GM10847 (cell line): ENCODE results near the gene C9.

ENCODE experiments used
- POLR2A ChIP-seq: IDR thresholded peaks from 2 replicates; pipeline ENCODE4 v1.6.1; 2011; ENCODE audit not compliant: insufficient read length; ENCODE audit errors: extremely low read depth

C9 gene

DNA sequence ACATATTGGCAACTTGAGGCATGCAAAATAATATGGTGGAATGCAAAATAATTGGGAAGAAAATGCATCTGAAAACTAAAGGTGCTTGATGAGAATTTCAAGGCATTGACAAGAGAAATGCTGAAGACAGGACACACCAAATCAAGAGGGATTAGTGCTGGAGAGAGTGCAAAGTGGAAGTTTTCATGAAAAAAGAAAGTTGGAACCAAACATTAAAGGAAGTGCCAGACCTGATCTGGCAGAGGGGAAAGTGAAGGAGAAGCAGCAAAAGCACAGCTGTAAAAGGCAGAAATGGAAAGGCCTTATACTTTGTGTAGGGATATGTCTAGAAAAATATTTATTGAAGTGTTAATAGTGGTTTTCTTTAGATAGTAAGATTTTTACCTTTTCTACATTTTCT, 109.6 kb downstream of the C9 start:
- no peak for TF ChIP-seq POLR2A

DNA sequence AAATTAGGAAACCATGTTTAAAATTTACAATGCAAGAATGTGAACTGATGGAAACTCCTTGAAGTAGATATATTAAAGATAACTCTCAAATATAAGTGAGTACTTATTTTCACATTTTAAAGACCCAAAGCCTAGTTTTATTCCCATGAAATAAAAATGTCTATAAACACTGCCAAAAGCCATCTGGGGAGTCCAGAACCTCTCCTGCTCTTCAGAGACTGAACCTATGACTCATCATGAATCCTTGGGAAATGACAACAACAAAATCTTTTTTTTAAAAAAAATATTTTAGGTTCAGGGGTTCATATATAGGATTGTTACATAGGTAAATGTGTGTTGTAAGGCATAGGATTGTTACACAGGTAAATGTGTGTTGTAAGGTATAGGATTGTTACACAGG, 111.1 kb downstream of the C9 start:
- TF ChIP-seq POLR2A, result no peak

DNA sequence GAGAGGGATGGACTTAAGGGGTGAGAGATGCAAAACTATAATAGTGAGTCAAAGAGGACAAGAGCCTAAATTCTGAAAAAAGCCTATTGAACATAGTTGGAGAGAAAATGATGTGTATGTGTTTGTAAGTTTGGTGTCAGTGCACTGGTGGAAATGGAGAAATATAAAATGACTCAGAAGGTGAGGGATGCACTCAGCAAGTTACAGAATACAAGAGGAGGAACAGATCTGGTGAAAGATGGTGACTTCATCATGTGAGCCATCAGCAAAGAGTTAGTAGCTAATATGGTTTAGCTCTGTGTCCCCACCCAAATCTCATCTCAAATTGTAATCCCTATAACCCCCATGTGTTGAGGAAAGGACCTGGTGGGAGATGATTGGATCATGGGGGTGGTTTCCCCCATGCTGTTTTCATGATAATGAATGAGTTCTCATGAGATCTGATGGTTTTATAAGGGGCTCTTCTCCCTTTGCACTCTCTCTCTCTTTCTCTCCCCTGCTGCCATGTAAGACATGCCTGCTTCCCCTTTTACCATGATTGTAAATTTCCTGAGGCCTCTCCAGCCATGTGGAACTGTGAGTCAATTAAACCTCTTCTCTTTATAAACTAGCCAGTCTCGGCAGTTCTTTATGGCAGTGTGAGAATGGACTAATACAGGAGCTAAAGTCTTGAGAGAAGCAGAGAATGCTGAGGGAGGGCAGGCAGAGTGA, 114.6 kb downstream of the C9 start:
- TF ChIP-seq POLR2A, result no peak

DNA sequence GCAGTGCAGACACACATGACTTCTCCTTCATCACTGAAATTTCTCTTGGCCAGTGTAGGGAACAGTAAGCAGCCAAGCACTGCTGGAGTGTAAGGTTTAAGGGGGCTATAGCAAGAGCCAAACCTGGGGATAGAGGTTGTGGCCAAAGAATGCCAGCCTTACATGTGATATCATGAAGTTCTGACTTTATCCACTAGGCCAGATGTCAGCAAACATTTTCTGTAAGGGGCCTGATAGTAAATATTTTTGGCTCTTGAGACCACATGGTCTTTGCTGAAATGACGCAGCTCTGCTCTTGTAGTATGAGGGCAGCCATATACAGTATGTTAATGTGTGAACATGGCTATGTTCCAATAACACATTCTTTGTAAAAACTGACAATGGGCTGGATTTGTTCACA, 115.2 kb downstream of the C9 start:
- no peak for TF ChIP-seq POLR2A

DNA sequence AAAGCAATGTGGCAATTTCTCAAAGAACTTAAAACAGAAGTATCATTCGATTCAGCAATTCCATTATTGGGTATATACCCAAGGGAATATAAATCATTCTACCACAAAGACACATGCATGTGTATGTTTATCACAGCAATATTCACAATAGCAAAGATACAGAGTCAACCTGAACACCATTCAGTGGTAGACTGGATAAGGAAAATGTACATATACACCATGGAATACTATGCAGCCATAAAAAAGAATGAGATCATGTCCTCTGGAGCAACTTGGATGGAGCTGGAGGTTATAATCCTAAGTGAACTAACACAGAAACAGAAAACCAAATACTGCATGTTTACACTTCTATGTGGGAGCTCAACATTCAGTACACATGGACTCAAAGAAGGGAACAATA, 123.5 kb downstream of the C9 start:
- TF ChIP-seq POLR2A, result no peak

DNA sequence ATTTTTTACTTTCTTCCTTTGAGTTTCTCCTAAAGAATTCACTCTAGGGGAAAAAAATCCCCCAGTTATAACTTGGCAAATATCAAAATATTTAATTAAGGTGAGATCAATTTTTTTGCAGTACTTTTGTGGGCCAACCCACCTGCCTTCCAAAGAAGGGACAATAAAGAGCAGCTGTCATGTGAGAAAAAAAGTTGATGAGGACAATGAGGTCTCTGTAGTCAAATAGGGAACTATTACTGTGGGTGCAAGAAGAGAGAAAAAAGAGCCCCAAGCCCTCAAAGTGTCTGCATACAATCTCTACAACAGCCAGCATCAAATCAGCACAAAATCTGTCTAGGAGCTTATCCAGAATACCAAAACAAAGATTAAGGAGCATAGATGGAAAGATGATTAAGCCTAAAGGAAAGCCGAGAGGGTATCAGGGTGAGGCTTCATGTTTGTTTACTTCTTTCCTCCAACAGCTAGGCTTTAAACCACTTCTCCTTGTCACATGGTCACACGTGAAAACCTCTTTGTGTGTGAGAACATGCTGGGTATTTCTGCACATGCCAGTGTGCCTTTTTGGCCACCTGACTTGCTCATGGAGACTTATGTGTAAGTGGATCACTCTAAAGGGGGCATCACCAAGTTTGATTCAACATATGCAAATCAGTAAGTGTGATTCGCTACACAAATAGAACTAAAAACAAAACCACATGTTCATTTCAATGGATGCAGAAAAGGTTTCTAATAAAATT, 125.8 kb downstream of the C9 start:
- no peak for TF ChIP-seq POLR2A

DNA sequence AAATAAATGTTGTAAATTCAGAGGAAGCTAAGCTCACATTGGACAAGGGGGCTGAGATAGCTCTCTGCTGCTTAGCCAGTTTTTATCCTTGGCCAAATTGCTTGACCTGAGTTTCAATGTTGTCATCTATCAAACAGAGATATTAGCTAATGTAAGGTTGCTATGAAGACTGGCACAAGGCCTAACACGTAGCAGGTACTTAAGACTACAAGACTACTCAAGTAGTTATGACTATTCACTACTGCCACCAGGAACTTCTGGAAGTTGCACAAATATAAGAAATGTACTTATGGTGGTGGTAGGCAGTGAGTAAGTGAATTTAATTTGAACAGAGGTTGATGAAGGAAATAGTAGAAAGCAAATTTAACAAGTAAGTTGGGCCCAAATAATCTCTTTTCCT, 127.6 kb downstream of the C9 start:
- no peak for TF ChIP-seq POLR2A

DNA sequence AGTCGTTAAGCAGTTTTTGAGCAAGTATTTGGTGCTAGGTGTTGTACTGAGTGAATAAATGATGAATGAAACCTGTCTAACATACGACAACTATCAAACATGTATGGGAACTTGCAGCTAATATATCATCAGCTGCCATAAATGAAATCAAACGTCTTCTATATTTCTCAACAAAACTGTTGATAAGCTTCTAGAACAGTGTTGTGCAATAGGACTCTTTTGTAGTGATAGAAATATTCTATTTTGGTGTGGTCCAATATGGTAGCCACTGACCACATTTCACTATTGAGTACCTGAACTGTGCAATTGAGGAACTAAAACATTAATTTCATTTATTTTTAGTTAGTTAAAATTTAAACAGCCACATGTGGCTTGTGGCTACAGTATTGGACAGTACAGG, 128.6 kb downstream of the C9 start:
- no peak for TF ChIP-seq POLR2A
